Breast epithelium (tissue), 3 donors: ENCODE results near the gene SIGLEC8.

Experiments
- POLR2A ChIP-seq: fragments of 450-650 bp; IDR thresholded peaks from one replicate; pipeline ENCODE4 v1.6.1; 2016; ENCODE audit warnings: antibody characterized with exemption, mild to moderate bottlenecking, moderate library complexity
- POLR2AphosphoS5 ChIP-seq, 3 donors: sonication (generic); formaldehyde crosslinking; IDR thresholded peaks; one replicate each; pipeline ENCODE4 v1.6.1; 2017; ENCODE audit warnings: antibody characterized with exemption in 3 of 3
- TF ChIP-seq, protein P1 (sequence below), 3 donors: fragments of 450-650 bp; IDR thresholded peaks; one replicate each; pipeline ENCODE4 v1.5.1; 2016 to 2017; ENCODE audit warnings: antibody characterized with exemption in 3 of 3, mild to moderate bottlenecking in 3 of 3, moderate library complexity in 3 of 3

DNA sequence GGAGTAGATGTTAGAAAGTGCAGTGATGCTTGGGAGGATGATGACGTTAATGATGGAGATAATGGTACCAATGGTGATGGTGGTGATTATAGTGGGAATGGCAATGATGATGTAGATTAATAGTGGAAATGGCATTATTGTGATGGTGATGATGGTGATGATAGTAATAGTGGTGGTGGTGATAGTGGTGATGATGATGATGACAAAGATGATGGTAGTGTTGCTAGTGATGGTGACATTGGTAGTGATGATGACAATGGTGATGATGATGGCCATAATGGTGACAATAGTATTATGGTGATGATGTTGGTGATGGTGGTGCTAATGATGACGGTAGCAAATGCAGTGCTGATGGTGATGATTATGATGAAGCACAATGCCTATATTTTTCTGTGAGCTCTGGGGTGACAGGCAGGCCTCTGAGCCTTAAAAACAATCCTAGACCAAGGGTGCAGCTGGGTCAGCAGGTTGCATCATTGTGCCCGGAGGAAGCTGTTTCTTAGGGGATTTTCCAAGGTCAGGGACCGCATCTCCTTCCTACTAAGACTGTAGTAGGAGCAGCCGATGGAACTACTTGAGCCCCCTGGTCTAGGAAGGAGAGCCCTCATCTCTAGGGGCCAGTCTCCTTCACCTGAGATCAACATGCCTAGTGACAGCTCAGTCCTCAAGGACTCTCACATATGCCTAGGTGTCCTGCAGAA, 27.9 kb upstream of the SIGLEC8 start:
- TF ChIP-seq, protein P1, sequence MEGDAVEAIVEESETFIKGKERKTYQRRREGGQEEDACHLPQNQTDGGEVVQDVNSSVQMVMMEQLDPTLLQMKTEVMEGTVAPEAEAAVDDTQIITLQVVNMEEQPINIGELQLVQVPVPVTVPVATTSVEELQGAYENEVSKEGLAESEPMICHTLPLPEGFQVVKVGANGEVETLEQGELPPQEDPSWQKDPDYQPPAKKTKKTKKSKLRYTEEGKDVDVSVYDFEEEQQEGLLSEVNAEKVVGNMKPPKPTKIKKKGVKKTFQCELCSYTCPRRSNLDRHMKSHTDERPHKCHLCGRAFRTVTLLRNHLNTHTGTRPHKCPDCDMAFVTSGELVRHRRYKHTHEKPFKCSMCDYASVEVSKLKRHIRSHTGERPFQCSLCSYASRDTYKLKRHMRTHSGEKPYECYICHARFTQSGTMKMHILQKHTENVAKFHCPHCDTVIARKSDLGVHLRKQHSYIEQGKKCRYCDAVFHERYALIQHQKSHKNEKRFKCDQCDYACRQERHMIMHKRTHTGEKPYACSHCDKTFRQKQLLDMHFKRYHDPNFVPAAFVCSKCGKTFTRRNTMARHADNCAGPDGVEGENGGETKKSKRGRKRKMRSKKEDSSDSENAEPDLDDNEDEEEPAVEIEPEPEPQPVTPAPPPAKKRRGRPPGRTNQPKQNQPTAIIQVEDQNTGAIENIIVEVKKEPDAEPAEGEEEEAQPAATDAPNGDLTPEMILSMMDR (IDR thresholded peaks at IDR 0.05), result no peak
- TF ChIP-seq POLR2A (no peak), POLR2AphosphoS5 (IDR thresholded peaks at IDR 0.05) (no peak)
